GM12874 (cell line): ENCODE measurements around the gene CHMP5.

Source experiments
- TF ChIP-seq, protein P1 (sequence below): IDR thresholded peaks from 2 replicates; pipeline ENCODE4 v1.5.1; 2011; ENCODE audit warnings: low read depth, mild to moderate bottlenecking, control low read depth, low read length, moderate library complexity; ENCODE audit not compliant: insufficient read depth

CHMP5 gene

DNA sequence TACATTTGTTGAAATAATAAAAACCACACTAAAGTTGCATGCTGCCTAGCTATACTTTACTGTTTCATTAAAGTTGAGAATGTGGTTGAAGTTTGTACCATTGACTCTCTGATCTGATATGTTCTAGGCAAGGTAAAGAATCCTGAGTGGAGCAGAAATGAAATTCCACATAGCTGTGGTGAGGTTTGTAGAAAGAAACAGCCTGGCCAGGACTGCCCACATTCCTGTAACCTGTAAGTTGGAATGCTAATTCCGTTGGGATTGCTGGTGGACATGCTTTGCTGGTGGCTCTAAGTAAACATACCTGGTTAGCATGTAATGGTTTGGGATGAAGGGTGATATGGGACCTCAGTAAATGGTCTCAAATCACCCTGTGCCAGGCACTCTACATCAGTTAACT lies 42.2 kb downstream of the CHMP5 start:
- TF ChIP-seq, protein P1, sequence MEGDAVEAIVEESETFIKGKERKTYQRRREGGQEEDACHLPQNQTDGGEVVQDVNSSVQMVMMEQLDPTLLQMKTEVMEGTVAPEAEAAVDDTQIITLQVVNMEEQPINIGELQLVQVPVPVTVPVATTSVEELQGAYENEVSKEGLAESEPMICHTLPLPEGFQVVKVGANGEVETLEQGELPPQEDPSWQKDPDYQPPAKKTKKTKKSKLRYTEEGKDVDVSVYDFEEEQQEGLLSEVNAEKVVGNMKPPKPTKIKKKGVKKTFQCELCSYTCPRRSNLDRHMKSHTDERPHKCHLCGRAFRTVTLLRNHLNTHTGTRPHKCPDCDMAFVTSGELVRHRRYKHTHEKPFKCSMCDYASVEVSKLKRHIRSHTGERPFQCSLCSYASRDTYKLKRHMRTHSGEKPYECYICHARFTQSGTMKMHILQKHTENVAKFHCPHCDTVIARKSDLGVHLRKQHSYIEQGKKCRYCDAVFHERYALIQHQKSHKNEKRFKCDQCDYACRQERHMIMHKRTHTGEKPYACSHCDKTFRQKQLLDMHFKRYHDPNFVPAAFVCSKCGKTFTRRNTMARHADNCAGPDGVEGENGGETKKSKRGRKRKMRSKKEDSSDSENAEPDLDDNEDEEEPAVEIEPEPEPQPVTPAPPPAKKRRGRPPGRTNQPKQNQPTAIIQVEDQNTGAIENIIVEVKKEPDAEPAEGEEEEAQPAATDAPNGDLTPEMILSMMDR, result no peak

DNA sequence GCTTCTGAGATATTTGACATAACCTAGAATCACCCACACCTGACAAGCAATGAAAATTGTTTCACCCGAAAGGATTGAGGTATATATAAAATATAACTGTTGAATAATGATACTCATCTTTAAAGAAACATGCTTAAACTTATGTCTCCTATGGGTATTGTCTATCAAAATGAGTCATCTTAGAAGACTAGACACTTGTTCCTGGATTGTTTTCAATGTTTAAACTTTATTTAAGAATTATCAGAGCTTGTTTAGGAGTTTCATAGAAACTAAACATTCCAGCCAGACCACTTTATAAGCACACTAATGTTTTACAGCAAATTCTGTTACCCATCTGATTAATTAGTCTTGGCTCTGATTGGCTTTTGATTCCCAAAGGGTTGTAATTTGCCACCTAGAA lies 45.1 kb downstream of the CHMP5 start:
- TF ChIP-seq, protein P1, result no peak

GRCh38 chr9:33310748-33311147 lies 45.9 kb downstream of the CHMP5 start:
- TF ChIP-seq, protein P1, result no peak

- TF ChIP-seq, protein P1, result no peak
Measured at GRCh38 chr9:33311953-33312352, 47.1 kb downstream of the CHMP5 start.

DNA sequence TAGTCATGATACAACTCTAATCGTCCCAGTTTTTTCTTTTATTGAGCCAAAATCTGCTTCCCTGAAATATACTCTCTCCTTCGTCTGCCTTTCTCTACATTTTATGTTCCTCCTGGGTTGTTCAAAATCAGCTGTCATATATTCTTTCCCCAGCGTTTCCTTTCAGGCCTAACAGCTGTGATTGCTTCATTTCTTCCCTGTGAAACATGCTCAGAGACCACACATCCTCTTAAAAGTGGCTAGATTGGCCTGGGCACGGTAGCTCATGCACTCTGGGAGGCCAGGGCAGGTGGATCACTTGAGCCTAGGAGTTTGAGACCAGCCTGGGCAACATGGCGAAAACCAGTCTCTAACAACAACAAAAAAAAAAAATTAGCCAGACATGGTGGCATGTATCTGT lies 50.5 kb downstream of the CHMP5 start:
- TF ChIP-seq, protein P1, result no peak

GRCh38 chr9:33318225-33318624 lies 53.4 kb downstream of the CHMP5 start:
- TF ChIP-seq, protein P1, result no peak

GRCh38 chr9:33318781-33319180 lies 53.9 kb downstream of the CHMP5 start:
- TF ChIP-seq, protein P1, result no peak

- TF ChIP-seq, protein P1, result no peak
Measured at GRCh38 chr9:33320230-33320567, 55.4 kb downstream of the CHMP5 start.
